Lower leg skin (tissue), 4 donors: Measurements from ENCODE around the gene RAB42. TPM values are rescaled to one million over a fixed set of nuclear protein-coding genes. Genes with fewer than 3 reads are reported as not detected.
"Not testable (repeated sequence)": the region's sequence is repeated elsewhere in the genome, so short reads cannot be mapped to it uniquely, and the experiment has no call there.

ENCODE experiments used
- DNase-seq, 2 donors: peaks; one replicate each; pipeline ENCODE4 v3.0.0-alpha.2; 2019; ENCODE audit warnings: low spot score in 2 of 2
- H3K4me3 ChIP-seq: fragments of 200-600 bp; sonication (generic); 2 replicates; pipeline ENCODE4 v1.5.1; 2017; ENCODE audit warnings: mild to moderate bottlenecking, low read depth; ENCODE audit not compliant: poor library complexity, severe bottlenecking
- POLR2A ChIP-seq, 2 donors: fragments of 450-650 bp; IDR thresholded peaks; one replicate each; pipeline ENCODE4 v1.6.1; 2016 to 2017; ENCODE audit warnings: antibody characterized with exemption in 2 of 2, mild to moderate bottlenecking in 1 of 2, moderate library complexity in 1 of 2
- WGBS, 2 donors: methylation state at CpG; one replicate each; pipeline ENCODE4 v1.1.5; 2018; 5-methylcytosine and 5-hydroxymethylcytosine counted together
- intact Hi-C: fragments of 100-400 bp; cut with DNase I; formaldehyde crosslinking; loops from one replicate; pipeline ENCODE4 v1.15.0; 2023; ENCODE audit warnings: low total_unique reads
- total RNA-seq, 4 donors: library from RNA; depleted of rRNA; stranded (reverse); fragments of >200 nt; gene quantifications; one replicate each; pipeline ENCODE4 v1.1.0, GENCODE V29; 2016
- TF ChIP-seq, protein P1 (sequence below), 3 donors: fragments of 450-650 bp; IDR thresholded peaks; one replicate each; pipeline ENCODE4 v1.5.1; 2016; ENCODE audit warnings: antibody characterized with exemption in 3 of 3, mild to moderate bottlenecking in 3 of 3, moderate library complexity in 2 of 3

Gene RAB42
- total RNA-seq, 4 donors from 2014 or later: 1.0 TPM; not detected in 3

DNA sequence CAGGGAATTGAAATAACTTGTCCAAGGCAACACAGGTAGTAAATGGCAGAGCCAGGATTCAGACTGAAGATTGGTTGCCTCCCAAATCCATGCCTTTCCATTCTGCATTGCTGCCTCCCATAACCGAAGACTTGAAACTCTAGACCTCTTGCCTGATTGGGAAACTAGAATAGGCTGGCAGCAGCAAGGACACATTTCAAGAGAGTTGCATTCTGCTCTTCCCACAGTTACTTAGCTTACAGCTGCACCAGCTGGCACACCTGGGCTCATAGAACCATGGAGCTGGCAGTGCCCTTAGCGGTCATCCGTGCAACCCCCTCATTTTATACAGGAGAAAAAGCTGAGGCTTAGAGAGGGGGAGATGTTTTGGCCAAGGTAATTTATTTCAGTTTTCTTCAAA, 31.2 kb upstream of the RAB42 start:
- WGBS, 2 donors: 96% methylated on average over 3 of the region's 3 CpGs
- no peak overlapping the region for H3K4me3 ChIP-seq
- intact Hi-C loops: no loop called here
- TF ChIP-seq, protein P1, sequence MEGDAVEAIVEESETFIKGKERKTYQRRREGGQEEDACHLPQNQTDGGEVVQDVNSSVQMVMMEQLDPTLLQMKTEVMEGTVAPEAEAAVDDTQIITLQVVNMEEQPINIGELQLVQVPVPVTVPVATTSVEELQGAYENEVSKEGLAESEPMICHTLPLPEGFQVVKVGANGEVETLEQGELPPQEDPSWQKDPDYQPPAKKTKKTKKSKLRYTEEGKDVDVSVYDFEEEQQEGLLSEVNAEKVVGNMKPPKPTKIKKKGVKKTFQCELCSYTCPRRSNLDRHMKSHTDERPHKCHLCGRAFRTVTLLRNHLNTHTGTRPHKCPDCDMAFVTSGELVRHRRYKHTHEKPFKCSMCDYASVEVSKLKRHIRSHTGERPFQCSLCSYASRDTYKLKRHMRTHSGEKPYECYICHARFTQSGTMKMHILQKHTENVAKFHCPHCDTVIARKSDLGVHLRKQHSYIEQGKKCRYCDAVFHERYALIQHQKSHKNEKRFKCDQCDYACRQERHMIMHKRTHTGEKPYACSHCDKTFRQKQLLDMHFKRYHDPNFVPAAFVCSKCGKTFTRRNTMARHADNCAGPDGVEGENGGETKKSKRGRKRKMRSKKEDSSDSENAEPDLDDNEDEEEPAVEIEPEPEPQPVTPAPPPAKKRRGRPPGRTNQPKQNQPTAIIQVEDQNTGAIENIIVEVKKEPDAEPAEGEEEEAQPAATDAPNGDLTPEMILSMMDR (IDR thresholded peaks at IDR 0.05): no peak
- TF ChIP-seq POLR2A (IDR thresholded peaks at IDR 0.05): no peak
- DNase-seq: no peak

- H3K4me3 ChIP-seq: no peak overlapping the region
- no peak for TF ChIP-seq POLR2A (IDR thresholded peaks at IDR 0.05)
- TF ChIP-seq, protein P1 (IDR thresholded peaks at IDR 0.05): no peak
- DNase-seq: no peak
- intact Hi-C loops: no loop called here
These were observed 27.8 kb upstream of the RAB42 start for GRCh38 chr1:28564310-28564709.

DNA sequence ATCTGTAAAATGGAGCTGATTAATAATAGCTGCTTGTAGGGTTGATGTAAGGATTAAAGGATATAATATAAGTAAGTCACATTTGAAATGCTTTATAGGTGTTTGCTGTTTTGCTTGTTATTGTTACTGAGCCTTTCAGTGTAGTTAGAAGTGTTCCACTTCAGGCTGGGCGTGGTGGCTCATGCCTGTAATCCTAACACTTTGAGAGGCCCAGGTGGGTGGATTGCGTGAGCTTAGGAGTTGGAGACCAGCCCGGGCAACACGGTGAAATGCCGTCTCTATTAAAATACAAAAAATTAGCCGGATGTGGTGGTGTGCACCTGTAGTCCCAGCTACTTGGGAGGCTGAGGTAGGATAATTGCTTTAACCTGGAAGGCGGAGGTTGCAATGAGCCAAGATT, 27.0 kb upstream of the RAB42 start:
- intact Hi-C loops: no loop called here
- no peak overlapping the region for H3K4me3 ChIP-seq
- no peak for TF ChIP-seq POLR2A (IDR thresholded peaks at IDR 0.05)
- TF ChIP-seq, protein P1 (IDR thresholded peaks at IDR 0.05): no peak
- WGBS, 2 donors: 98 to 99% methylated on average over 7 of the region's 7 CpGs
- DNase-seq: no peak

DNA sequence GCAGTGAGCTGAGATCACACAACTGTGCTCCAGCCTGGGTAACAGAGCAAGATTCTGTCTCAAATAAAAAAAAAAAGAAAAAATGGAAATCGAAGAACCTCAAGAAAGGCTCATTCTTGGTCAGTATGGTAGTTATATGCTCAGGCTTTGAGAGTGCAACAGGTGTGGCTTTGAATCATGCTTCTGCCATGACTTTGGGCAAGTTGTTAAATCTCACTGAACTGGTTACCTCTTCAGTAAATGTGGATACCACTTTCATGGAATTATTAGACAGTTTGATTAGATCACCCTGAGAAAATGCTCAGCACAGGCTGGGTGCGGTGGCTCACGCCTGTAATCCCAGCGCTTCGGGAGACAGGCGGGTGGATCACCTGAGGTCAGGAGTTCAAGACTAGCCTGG, 26.3 kb upstream of the RAB42 start:
- no peak for TF ChIP-seq POLR2A (IDR thresholded peaks at IDR 0.05)
- TF ChIP-seq, protein P1 (IDR thresholded peaks at IDR 0.05): no peak
- H3K4me3 ChIP-seq: no peak overlapping the region
- WGBS, 2 donors: 95 to 96% methylated on average over 6 of the region's 6 CpGs
- no peak for DNase-seq
- intact Hi-C loops: no loop called here

- no peak for DNase-seq
- intact Hi-C loops: no loop called here
- WGBS, 2 donors: 92 to 93% methylated on average over 2 of the region's 2 CpGs
- no peak overlapping the region for H3K4me3 ChIP-seq
- TF ChIP-seq POLR2A (IDR thresholded peaks at IDR 0.05): no peak
- TF ChIP-seq, protein P1 (IDR thresholded peaks at IDR 0.05): no peak
These were observed 25.1 kb upstream of the RAB42 start for GRCh38 chr1:28566931-28567330.

DNA sequence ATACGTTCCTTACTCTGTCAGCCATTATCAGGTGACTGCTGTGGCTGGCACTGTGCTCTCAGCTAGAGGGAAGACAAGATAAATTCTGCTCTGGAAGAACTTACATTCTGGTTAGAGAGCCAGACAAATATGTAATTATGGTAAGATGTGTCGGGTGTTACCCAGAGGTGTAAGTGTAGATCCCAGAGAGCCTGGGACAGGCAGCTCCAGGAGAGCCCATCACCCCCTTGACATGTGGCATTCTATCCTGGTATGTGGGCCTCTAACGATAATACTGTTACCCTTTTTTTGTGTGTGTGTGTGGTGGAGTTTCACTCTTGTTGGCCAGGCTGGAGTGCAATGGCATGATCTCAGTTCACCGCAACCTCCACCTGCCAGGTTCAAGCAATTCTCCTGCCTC, 20.2 kb upstream of the RAB42 start:
- no peak overlapping the region for H3K4me3 ChIP-seq
- DNase-seq: no peak
- 87 to 89% methylated on average over 4 of the region's 4 CpGs for WGBS, 2 donors
- no peak for TF ChIP-seq POLR2A (IDR thresholded peaks at IDR 0.05)
- TF ChIP-seq, protein P1 (IDR thresholded peaks at IDR 0.05): no peak
- intact Hi-C loops: no loop called here

DNA sequence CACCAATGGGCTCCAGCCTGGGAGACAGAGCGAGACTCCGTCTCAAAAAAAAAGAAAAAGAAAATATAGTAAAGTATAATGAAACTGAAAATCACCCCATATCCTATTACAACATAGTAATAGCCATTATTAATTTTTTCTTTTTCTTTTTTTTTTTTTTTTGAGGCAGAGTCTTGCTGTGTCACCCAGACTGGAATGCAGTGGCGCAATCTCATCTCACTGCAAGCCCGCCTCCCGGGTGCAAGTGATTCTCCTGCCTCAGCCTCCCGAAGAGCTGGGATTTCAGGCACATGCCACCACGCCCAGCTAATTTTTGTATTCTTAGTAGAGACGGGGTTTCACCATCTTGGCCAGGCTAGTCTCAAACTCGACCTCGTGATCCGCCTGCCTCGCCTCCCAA, 19.2 kb upstream of the RAB42 start:
- 87 to 91% methylated on average over 12 of the region's 12 CpGs for WGBS, 2 donors

More for the DNA sequence above, 19.2 kb upstream of the RAB42 start:
- DNase-seq, intact Hi-C loops, H3K4me3 ChIP-seq: not testable (repeated sequence)
